ENCODE results near the gene ZNF827.

ZNF827 gene

DNA sequence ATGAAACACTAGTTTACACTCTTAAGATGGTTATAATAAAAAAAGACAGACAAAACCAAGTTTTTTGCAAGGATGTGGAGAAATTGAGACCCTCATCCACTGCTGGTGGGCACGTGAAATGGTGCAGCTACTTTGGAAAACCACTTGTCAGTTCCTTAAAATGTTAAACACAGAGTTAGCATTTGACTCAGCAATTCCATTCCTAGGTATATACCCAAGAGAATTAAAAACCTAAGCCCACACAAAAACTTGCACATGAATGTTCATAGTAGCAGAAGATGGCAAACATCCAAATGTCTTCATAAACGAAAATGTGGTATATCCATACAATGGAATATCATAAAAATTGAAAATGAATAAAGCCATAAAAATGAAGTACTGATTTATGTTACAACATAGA lies 75.4 kb downstream of the ZNF827 start:
- peak; percentile 74 for TF ChIP-seq ZNF8 (CRISPR knock-in tag; IDR thresholded peaks at IDR 0.05)
- TF ChIP-seq ZNF70 (CRISPR knock-in tag; IDR thresholded peaks at IDR 0.05) = no peak
- no peak for ATAC-seq

DNA sequence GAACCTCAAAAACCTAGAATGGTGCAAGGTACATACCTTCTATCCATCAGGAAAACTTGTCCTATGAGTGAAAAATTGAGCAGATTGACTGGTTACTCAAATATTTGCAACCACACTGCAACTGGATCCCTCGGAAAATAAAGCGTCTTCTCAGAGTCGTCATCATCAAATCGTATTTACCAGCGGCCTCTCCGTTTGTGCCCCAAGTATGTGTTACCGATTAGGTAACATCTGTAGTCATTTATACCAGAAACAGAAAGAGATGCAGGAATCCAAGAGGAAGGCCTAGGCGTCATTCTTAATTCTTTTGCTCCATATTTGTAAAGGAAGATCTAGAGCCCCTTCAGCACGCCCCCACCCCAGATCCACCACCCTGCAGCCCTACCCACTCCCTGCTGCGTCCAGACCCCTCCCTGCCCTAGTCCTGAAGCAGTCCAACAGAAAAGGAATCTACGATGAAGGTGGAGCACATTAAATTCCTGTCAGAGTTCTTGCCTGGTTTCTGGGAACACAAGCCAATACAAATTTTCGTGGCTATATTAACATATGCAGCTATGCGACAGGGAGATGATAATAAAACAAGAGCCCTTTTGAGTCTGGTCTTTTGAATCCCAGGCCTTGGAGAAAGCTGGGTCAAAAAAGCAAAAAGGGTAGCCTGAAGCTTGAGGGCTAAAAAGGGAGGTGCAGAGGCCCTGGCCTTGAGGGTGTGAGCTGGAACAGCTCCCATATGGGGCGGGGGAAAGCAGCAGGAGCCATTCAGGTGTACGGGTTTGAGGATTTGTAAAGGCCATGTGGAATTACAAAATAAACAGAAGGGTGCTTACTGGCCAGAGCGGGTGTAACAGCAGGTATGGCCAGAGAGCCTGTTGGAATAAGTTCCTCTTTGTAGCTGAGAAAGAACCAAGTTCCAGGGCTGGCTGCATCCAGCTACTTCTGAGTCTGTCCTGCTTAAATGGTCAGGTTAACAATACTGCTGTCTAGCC lies 77.0 kb downstream of the ZNF827 start:
- TF ChIP-seq ZNF8 (CRISPR knock-in tag; IDR thresholded peaks at IDR 0.05) = no peak
- ATAC-seq = no peak

DNA sequence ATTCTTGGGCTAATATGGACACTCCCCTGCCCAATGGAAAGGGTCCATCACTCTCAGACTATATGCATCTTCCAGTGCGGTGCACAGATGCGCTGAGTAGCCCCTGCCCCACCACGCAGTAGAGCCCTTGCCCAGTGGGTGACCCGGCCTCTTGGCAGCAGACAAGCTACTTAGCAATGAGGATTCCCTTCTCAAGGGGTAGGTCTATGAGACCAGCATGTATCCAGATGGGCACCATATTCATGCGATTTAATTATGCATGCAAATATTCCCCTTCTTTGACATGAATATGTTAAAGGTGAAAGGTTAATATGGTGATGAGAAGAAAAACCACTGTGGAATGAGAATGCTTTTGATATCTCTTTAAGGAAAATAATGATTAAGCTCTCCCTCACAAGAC lies 77.7 kb downstream of the ZNF827 start:
- ATAC-seq = no peak
- TF ChIP-seq GLIS3 (CRISPR knock-in tag; IDR thresholded peaks at IDR 0.05) = no peak
- no peak for TF ChIP-seq ZNF565 (CRISPR knock-in tag; conservative IDR thresholded peaks at IDR 0.05; ENCODE audit: low read depth)
- TF ChIP-seq ZNF8 (CRISPR knock-in tag; IDR thresholded peaks at IDR 0.05) = no peak
- TF ChIP-seq TCF4 (CRISPR knock-in tag; IDR thresholded peaks at IDR 0.05; ENCODE audit: borderline replicate concordance) = no peak
- TF ChIP-seq, protein P1, sequence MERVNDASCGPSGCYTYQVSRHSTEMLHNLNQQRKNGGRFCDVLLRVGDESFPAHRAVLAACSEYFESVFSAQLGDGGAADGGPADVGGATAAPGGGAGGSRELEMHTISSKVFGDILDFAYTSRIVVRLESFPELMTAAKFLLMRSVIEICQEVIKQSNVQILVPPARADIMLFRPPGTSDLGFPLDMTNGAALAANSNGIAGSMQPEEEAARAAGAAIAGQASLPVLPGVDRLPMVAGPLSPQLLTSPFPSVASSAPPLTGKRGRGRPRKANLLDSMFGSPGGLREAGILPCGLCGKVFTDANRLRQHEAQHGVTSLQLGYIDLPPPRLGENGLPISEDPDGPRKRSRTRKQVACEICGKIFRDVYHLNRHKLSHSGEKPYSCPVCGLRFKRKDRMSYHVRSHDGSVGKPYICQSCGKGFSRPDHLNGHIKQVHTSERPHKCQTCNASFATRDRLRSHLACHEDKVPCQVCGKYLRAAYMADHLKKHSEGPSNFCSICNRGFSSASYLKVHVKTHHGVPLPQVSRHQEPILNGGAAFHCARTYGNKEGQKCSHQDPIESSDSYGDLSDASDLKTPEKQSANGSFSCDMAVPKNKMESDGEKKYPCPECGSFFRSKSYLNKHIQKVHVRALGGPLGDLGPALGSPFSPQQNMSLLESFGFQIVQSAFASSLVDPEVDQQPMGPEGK (CRISPR knock-in tag; IDR thresholded peaks at IDR 0.05; ENCODE audit: borderline replicate concordance) = no peak
- TF ChIP-seq, protein P2, sequence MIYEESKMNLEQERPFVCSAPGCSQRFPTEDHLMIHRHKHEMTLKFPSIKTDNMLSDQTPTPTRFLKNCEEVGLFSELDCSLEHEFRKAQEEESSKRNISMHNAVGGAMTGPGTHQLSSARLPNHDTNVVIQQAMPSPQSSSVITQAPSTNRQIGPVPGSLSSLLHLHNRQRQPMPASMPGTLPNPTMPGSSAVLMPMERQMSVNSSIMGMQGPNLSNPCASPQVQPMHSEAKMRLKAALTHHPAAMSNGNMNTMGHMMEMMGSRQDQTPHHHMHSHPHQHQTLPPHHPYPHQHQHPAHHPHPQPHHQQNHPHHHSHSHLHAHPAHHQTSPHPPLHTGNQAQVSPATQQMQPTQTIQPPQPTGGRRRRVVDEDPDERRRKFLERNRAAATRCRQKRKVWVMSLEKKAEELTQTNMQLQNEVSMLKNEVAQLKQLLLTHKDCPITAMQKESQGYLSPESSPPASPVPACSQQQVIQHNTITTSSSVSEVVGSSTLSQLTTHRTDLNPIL (CRISPR knock-in tag; IDR thresholded peaks at IDR 0.05; ENCODE audit: low read depth) = no peak
- TF ChIP-seq RARB (CRISPR knock-in tag; IDR thresholded peaks at IDR 0.05) = no peak
- no peak for TF ChIP-seq SNAI2 (CRISPR knock-in tag; IDR thresholded peaks at IDR 0.05)
- TF ChIP-seq, protein P3, sequence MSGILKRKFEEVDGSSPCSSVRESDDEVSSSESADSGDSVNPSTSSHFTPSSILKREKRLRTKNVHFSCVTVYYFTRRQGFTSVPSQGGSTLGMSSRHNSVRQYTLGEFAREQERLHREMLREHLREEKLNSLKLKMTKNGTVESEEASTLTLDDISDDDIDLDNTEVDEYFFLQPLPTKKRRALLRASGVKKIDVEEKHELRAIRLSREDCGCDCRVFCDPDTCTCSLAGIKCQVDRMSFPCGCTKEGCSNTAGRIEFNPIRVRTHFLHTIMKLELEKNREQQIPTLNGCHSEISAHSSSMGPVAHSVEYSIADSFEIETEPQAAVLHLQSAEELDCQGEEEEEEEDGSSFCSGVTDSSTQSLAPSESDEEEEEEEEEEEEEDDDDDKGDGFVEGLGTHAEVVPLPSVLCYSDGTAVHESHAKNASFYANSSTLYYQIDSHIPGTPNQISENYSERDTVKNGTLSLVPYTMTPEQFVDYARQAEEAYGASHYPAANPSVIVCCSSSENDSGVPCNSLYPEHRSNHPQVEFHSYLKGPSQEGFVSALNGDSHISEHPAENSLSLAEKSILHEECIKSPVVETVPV (CRISPR knock-in tag; IDR thresholded peaks at IDR 0.05) = no peak
- TF ChIP-seq ESRRG (CRISPR knock-in tag; IDR thresholded peaks at IDR 0.05) = no peak
- no peak for TF ChIP-seq TOX (CRISPR knock-in tag; IDR thresholded peaks at IDR 0.05; ENCODE audit: borderline replicate concordance)
- TF ChIP-seq, protein P4, sequence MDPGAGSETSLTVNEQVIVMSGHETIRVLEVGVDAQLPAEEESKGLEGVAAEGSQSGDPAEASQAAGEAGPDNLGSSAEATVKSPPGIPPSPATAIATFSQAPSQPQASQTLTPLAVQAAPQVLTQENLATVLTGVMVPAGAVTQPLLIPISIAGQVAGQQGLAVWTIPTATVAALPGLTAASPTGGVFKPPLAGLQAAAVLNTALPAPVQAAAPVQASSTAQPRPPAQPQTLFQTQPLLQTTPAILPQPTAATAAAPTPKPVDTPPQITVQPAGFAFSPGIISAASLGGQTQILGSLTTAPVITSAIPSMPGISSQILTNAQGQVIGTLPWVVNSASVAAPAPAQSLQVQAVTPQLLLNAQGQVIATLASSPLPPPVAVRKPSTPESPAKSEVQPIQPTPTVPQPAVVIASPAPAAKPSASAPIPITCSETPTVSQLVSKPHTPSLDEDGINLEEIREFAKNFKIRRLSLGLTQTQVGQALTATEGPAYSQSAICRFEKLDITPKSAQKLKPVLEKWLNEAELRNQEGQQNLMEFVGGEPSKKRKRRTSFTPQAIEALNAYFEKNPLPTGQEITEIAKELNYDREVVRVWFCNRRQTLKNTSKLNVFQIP (CRISPR knock-in tag; IDR thresholded peaks at IDR 0.05; ENCODE audit: borderline replicate concordance, low read depth) = no peak
- no peak for TF ChIP-seq ZFP30 (CRISPR knock-in tag; IDR thresholded peaks at IDR 0.05)

DNA sequence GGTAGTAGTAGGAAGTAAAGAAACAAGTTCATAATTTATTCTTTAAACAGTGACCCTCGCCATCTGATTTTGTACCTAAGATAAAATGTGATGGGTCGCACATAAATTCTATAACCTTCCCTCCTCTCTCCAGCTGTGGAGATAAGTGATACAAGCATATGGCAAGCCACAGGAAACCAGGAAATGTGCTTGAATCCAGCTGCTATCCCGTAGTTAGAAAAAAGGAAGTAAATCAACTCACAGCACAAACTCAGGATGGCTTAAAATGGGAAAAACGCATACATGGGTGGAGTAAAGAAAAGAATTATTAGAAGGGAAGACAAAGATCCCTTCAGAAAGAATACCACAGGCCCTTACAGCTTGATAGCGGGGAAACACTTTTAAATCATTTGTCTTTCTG lies 78.2 kb downstream of the ZNF827 start:
- ATAC-seq = no peak

DNA sequence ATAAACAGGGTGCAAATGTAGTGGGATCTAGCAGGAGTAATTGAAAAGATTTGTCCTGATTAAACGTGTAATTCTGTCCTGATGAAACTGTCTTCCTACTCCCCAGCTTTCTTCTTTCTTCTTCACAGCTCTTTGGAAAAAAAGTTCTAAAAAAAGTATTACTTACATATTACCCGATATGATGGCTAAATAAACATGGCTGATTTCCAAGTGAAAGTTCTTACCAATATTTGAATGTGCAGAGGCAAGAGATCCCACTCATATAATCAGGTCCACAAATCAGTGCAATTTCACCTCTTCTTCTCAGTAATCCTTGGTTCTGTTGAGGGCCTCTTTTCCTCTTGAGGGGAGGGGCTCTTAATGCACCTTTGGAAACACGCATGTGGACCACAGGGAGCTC lies 78.7 kb downstream of the ZNF827 start:
- ATAC-seq = no peak
- TF ChIP-seq, protein P2 (CRISPR knock-in tag; IDR thresholded peaks at IDR 0.05; ENCODE audit: low read depth) = no peak
- TF ChIP-seq CSDC2 (CRISPR knock-in tag; IDR thresholded peaks at IDR 0.05) (no peak), ZFP30 (CRISPR knock-in tag; IDR thresholded peaks at IDR 0.05) (no peak), ZNF565 (CRISPR knock-in tag; conservative IDR thresholded peaks at IDR 0.05; ENCODE audit: low read depth) (no peak), BACH2 (CRISPR knock-in tag; IDR thresholded peaks at IDR 0.05; ENCODE audit: borderline replicate concordance) (no peak), ESRRG (CRISPR knock-in tag; IDR thresholded peaks at IDR 0.05) (no peak), RARB (CRISPR knock-in tag; IDR thresholded peaks at IDR 0.05) (no peak), PPARA (CRISPR knock-in tag; IDR thresholded peaks at IDR 0.05; ENCODE audit: borderline replicate concordance) (no peak), ZNF8 (CRISPR knock-in tag; IDR thresholded peaks at IDR 0.05) (no peak), ZNF70 (CRISPR knock-in tag; IDR thresholded peaks at IDR 0.05) (no peak), TCF4 (CRISPR knock-in tag; IDR thresholded peaks at IDR 0.05; ENCODE audit: borderline replicate concordance) (no peak)
- TF ChIP-seq, protein P3 (CRISPR knock-in tag; IDR thresholded peaks at IDR 0.05) = no peak
- TF ChIP-seq, protein P1 (CRISPR knock-in tag; IDR thresholded peaks at IDR 0.05; ENCODE audit: borderline replicate concordance) = no peak

More for the DNA sequence above, 78.2 kb downstream of the ZNF827 start:
- TF ChIP-seq OSR1 (CRISPR knock-in tag; IDR thresholded peaks at IDR 0.05) (no peak), SNAI2 (CRISPR knock-in tag; IDR thresholded peaks at IDR 0.05) (no peak), ESRRG (CRISPR knock-in tag; IDR thresholded peaks at IDR 0.05) (no peak), ZNF8 (CRISPR knock-in tag; IDR thresholded peaks at IDR 0.05) (no peak)
- TF ChIP-seq, protein P2 (CRISPR knock-in tag; IDR thresholded peaks at IDR 0.05; ENCODE audit: low read depth) = no peak
